K562 (cell line): ENCODE data around the gene GRB10. TPM values are rescaled to one million over a fixed set of nuclear protein-coding genes. Genes with fewer than 3 reads are reported as not detected.

ENCODE experiments used
- REST ChIP-seq, 2 experiments: fragments of 450-650 bp; formaldehyde crosslinking in 1 of 2; IDR thresholded peaks; 2 replicates each; pipeline versions ENCODE4 v1.4.0 to v1.6.1; 2014 to 2020; ENCODE audit warnings: mild to moderate bottlenecking in 2 of 2, borderline replicate concordance in 1 of 2, low read depth in 1 of 2
- polyA plus RNA-seq, 8 experiments: library from polyadenylated mRNA; depleted of rRNA in 4 of 8; stranded (reverse) in 5 of 8; unstranded in 3 of 8; fragments of >200 nt; fragmentation: Nextera tagmentation in 2 of 8; fragmentation: Illumina TruSeq in 1 of 8; extraction: Ambion mirVana in 2 of 8; extraction: Trizol in 1 of 8; gene quantifications; 2 replicates each; pipeline versions ENCODE4 v1.2.1 to v1.2.3, GENCODE V29; 2011 to 2014; ENCODE audit warnings: inconsistent platforms in 1 of 8, missing spikeins in 1 of 8
- total RNA-seq, 7 experiments: library from RNA; depleted of rRNA in 6 of 7; stranded (reverse); fragments of >200 nt in 6 of 7; fragmentation: Illumina TruSeq in 2 of 7; extraction: Trizol in 2 of 7; gene quantifications; 2 replicates each; pipeline versions ENCODE4 v1.2.1 to v1.2.3, GENCODE V29; 2011 to 2021; ENCODE audit warnings: low replicate concordance in 1 of 7

GRB10 gene
- total and polyA plus RNA-seq, 9 of the 15 experiments (the other 6 are each of a cell fraction or from before 2014, with no cell fraction given): 8.9 to 88.5 (median 40.7) TPM

GRCh38 chr7:50685135-50686065 lies 97.3 kb downstream of the GRB10 start (continued):
- no peak for TF ChIP-seq REST (IDR thresholded peaks at IDR 0.05; ENCODE audit: borderline replicate concordance)
- no peak for TF ChIP-seq REST (CRISPR knock-in tag; IDR thresholded peaks at IDR 0.05; ENCODE audit: low read depth)
